HG02970 (cell line): ENCODE measurements around the gene DIAPH2.

Source experiments
- ATAC-seq: cut with Tn5 transposase; IDR thresholded peaks from one replicate; pipeline ENCODE4 v1.9.1; 2021; ENCODE audit warnings: mild to moderate bottlenecking, moderate library complexity, moderate number of reproducible peaks; ENCODE audit not compliant: unreplicated experiment, low FRiP score

DIAPH2 gene

GRCh38 chrX:97030463-97030862 is 345.8 kb downstream of the DIAPH2 start:
- ATAC-seq, result no peak

DNA sequence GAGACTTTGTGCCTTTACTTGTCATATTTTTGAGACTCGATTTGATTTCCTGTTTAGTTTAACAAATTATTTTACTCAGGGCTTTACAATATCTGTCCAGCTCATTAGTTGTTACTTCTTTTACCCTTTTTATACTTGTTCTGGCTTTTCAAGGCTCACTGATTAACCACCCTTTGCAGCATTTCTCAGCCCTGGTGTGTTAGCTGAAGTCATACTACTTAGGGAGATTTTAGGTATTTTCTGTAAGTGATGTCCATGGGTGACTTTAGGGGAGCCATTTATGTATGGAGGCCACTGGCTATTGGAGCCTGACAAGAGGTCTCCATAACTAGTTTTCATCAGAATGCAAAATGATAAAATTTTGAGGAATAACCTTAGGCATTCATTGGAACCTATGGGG is 346.3 kb downstream of the DIAPH2 start:
- no peak for ATAC-seq

GRCh38 chrX:97039363-97040029 is 354.9 kb downstream of the DIAPH2 start:
- peak; percentile 66 for ATAC-seq

GRCh38 chrX:97045470-97045869 is 360.8 kb downstream of the DIAPH2 start:
- no peak for ATAC-seq

DNA sequence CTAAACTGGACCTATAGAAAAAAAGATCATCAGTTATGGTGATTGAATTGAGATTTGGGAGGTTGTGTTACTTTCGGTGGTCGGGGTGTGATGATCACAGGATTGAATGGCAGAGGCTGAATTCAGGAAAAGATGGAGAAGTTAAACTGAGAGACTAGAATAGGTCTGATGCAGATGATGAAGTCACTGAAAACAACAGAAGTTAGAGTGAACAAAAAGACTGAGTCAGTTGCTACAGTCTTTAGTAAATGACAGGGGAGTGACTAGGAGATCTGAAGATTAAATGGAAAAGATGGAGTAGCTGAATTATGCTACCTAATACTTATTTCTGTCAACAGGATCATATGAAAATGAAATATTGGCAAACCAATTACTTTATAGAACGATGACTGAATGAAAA is 362.2 kb downstream of the DIAPH2 start:
- no peak for ATAC-seq

DNA sequence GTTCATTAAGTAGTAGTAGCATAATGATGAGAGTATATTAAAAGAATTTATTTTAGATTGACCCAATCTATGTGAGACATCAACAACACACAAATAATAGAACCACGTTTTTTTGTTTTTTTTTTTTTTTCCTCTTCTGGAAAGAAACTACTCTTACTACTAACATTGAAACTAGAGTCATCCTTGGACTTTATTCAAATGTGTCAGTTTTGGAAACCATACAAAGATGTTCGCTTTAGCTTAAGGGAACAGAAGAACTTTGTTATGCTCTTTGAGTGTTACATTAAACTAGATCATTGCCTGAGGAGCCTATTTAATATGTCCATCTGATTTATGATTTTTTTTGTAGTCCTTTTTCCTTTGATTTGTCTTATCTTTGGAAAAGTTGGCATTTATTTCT is 365.8 kb downstream of the DIAPH2 start:
- no peak for ATAC-seq

DNA sequence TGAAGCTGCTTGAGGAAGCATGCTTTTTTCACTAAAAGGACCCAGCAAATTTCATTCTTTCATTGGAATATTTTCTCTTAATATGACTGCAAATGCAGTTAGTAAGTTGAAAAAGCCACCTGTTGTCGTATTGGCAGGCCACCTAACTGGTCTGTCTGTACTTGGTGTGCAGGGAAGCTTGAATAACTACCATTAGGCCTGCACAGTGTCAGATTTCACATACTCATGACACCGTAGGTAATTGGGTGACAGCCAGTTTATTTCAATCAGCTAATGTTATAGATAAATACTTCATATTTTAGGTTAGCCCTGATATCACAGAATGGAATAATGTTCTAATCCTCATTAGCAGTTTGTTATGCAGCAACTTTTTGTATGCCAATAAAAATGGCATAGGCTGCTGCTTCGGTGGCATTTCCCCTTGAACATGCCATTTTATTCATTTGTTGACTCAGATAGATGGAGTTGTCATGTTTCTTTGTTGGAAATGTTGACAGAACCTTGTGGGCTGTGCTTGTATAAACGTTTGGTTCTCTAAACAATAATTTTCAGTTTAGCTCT is 372.8 kb downstream of the DIAPH2 start:
- ATAC-seq, result no peak

GRCh38 chrX:97060020-97060419 is 375.4 kb downstream of the DIAPH2 start:
- no peak for ATAC-seq

DNA sequence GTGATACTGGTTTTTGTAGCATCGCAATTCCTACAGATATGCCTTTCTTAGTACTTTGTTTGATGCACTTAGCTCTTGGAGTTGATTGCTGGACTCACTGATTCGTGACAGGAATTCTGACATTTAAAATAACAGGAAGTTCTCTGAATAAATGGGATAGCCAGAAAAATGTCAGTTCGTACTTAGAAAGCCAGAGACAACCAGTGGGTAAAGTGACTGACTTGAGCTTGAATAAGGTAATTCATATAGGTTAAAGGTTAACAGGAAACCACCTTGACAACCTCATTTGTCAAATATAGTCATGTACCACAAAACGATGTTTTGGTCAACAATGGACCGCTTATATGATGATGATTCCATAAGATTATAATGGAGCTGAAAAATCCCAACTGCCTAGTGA is 380.4 kb downstream of the DIAPH2 start:
- no peak for ATAC-seq

DNA sequence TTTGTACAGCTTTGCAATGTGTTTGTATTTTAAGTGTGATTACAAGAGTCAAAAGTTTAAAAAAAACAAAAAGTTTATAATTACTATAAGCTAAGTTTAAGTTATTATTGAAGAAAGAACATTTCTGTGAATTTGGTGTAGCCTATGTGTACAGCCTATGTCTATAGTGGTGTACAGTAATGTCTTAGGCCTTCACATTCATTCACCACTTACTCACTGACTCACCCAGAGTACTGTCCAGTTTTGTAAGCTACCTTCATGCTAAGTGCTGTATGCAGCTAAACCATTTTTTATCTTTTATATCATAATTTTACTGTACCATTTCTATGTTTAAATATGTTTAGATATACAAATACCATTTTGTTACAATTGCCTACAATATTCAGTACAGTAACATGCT is 381.3 kb downstream of the DIAPH2 start:
- ATAC-seq, result no peak

DNA sequence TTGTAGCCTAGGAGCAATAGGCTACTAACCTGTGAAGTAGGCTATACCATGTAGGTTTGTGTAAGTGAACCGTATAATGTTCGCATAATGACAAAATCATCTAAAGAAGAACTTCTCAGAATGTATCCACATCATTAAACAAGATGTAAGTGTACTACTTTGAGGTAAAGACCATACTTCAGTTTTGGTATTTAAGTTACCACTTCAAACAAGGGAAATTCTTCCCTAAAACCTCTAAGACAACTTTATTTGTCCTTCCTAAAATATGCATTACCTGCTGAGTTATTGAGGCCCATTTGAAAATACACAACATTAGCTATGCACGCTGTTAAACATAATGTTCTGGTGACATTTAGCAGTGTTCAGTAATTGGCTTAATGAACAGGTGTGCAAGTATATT is 381.7 kb downstream of the DIAPH2 start:
- no peak for ATAC-seq

DNA sequence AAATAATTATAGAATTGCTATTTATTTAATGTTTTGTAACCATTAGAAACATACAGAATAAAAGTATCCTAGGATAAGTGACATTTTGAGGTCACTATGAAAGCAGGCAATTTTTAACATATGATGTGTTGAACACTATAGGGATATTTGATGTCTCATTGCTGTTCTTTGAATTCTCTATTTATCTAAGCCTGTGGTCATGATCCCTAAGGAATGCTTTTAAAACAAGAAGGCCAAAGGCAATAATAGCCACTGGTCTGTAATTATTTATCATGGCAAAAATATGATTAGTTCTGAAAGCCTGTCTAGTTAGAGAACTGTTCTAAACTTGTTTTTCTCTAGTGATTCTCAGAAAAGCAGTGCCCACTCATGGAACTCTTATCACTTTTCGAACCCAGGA is 385.7 kb downstream of the DIAPH2 start:
- ATAC-seq, result no peak

GRCh38 chrX:97074400-97074799 is 389.8 kb downstream of the DIAPH2 start:
- no peak for ATAC-seq

DNA sequence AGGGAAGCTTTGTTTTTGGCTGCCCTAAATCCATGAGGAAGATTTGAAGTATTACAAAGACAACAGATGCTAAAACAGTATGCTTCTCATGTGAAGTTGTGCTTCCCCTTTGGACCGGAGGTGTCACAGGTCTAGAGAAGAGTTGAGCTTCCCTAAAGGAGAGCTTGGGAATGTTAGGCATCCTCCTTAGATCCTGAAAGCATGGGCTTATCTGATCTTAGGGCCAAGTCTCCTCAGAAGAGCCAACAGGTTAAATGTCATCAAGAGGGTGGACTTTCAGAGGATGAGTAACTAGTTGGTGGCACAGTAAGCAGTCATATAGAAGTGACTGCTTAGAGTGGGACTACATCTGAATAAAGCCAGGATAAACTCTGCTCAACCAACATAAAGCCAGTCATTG is 404.5 kb downstream of the DIAPH2 start:
- no peak for ATAC-seq

DNA sequence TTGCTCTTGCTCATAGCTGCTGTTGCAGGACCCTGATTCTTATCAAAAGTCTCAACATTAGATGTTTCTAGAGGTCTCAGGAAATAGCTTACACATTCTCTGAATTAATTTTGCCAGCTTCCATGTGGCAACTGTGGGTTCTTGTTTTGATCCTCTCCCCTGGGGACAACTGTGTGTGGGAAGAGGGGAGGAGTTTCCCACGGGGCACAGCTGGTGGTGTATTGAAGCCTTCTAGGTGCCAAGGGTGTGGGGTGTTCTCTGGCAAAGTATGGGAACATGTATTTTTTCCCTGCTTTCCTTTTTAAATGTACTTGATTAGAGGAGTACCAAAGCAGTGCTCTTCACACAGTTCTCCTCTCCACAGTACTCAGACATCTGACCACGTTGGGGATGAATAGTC is 411.7 kb downstream of the DIAPH2 start:
- ATAC-seq, result no peak

- ATAC-seq, result no peak
Observed at GRCh38 chrX:97102938-97103337, 418.3 kb downstream of the DIAPH2 start.

DNA sequence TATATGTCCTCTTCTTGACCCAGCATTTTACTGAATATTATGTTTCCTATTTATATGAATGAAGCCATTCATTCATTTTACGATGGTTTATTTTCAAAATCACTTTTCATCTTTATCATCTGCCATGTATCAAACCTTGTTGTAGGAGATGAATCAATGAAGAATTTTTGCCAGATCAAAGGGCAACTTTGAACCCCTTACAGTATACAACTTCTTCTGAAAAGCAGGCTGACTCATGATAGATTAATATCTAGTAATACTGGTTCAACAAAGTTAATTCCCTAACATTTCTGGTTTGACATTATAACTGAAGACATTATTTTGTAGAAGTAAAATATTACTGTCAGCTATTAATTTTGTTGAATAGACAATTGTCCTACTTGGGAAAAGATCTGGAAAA is 425.1 kb downstream of the DIAPH2 start:
- no peak for ATAC-seq

- no peak for ATAC-seq
Observed at GRCh38 chrX:97117572-97117971, 432.9 kb downstream of the DIAPH2 start.

DNA sequence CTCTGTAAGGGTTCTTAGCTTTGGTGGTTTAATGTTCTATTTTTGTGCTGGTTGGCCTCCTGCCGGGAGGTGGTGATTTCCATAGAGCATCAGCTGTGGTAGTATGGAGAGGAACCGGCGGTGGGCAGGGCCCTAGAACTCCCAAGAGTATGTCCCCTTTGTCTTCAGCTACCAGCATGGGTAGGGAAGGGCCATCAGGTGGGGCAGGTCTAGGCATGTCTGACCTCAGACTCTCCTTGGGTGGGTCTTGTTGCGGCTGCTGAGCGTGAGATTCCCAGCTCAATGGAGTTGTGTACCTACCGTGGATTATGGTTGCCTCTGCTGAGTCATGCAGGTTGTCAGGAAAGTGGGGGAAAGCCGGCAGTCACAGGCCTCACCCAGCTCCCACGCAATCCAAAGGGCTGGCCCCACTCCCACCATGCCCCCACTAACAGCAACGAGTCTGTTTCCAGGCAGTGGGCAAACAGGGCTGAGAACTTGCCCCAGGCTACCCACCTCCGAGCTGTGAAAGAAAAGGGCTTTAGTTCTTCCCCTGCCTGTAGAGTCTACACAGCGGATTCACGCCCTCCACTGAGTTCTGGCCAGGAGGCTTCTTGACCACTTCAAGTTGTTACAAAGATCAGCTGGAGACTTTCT is 434.9 kb downstream of the DIAPH2 start:
- no peak for ATAC-seq

GRCh38 chrX:97123001-97123400 is 438.4 kb downstream of the DIAPH2 start:
- no peak for ATAC-seq

- ATAC-seq, result no peak
Observed at GRCh38 chrX:97126020-97126419, 441.4 kb downstream of the DIAPH2 start.
